Measurements from ENCODE around the gene GNS.
"Not testable (repeated sequence)": the region's sequence is repeated elsewhere in the genome, so short reads cannot be mapped to it uniquely, and the experiment has no call there.

The GNS gene

GRCh38 chr12:64694130-64695040 lies 64.8 kb downstream of the GNS start:
- no peak for DNase-seq

- DNase-seq = peak; percentile 70
Measured at GRCh38 chr12:64691795-64692583, 67.2 kb downstream of the GNS start.

GRCh38 chr12:64691227-64691794 lies 67.9 kb downstream of the GNS start:
- DNase-seq = peak; percentile 32

- not testable (repeated sequence) for DNase-seq
Measured at GRCh38 chr12:64690236-64690635, 69.0 kb downstream of the GNS start.

GRCh38 chr12:64688715-64689114 lies 70.5 kb downstream of the GNS start:
- DNase-seq = no peak

- no peak for DNase-seq
Measured at GRCh38 chr12:64688219-64688618, 71.0 kb downstream of the GNS start.

- DNase-seq = no peak
Measured at GRCh38 chr12:64687816-64688215, 71.4 kb downstream of the GNS start.

GRCh38 chr12:64685605-64686004 lies 73.6 kb downstream of the GNS start:
- no peak for DNase-seq

GRCh38 chr12:64685050-64685449 lies 74.2 kb downstream of the GNS start:
- no peak for DNase-seq

- no peak for DNase-seq
Measured at GRCh38 chr12:64683816-64684543, 75.2 kb downstream of the GNS start.

- DNase-seq = peak; percentile 18
Measured at GRCh38 chr12:64682572-64683277, 76.5 kb downstream of the GNS start.

- no peak for DNase-seq
Measured at GRCh38 chr12:64681200-64682052, 77.8 kb downstream of the GNS start.

GRCh38 chr12:64680235-64680634 lies 79.0 kb downstream of the GNS start:
- DNase-seq = peak; percentile 83

GRCh38 chr12:64679487-64680001 lies 79.7 kb downstream of the GNS start:
- peak; percentile 83 for DNase-seq

GRCh38 chr12:64678835-64679234 lies 80.4 kb downstream of the GNS start:
- DNase-seq = peak; percentile 32

- DNase-seq = peak; percentile 25
Measured at GRCh38 chr12:64678248-64678647, 81.0 kb downstream of the GNS start.

GRCh38 chr12:64675795-64676194 lies 83.4 kb downstream of the GNS start:
- DNase-seq = no peak

- DNase-seq = no peak
Measured at GRCh38 chr12:64674367-64674922, 84.8 kb downstream of the GNS start.

GRCh38 chr12:64673490-64674169 lies 85.6 kb downstream of the GNS start:
- peak; percentile 85 for DNase-seq

- peak; percentile 92 for DNase-seq
Measured at GRCh38 chr12:64672925-64673409, 86.2 kb downstream of the GNS start.
